Amniotic epithelial cell (primary cell): ENCODE results near the gene KRT71.

Experiments
- DNase-seq: peaks from one replicate; pipeline ENCODE4 v3.0.0-alpha.2; 2010; ENCODE audit warnings: low read depth

KRT71 gene

DNA sequence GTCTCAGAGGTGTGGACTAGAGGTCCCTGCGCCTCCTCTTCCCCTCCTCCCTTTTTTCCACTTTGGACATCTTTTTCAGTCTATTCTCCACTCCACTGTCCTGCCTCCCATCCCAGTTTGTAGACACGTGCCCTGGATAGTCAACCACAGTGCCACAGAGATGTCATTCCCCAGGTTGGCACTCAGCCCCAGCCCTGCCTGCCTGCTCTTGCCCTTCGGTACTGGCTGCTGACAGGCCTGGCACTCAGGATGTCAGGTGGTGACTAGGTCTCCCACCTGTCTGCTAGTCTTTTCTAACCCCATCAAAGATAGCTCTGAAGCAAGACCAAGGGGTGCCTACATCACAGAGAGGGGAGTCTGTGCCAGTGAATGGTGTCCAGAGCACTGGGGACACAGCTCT, 15.8 kb downstream of the KRT71 start:
- no peak for DNase-seq

DNA sequence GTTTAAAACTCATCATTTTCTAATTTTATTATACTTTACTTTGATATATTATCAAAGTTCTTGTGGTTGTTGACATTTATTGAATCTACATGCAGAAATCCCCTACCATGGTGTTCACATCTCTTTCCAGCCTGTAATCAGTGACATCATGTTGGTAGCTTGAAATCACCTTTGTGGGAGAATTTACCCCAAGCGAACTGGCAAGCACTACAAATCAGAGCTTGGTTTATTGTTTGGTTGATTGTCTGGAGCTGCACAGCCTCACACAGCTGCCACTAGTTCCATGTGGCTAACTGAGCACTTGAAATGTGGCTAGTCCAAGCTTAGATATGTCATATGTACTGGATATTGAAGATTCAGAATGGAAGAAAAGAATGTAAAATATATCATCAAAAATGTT, 17.4 kb downstream of the KRT71 start:
- DNase-seq = no peak

DNA sequence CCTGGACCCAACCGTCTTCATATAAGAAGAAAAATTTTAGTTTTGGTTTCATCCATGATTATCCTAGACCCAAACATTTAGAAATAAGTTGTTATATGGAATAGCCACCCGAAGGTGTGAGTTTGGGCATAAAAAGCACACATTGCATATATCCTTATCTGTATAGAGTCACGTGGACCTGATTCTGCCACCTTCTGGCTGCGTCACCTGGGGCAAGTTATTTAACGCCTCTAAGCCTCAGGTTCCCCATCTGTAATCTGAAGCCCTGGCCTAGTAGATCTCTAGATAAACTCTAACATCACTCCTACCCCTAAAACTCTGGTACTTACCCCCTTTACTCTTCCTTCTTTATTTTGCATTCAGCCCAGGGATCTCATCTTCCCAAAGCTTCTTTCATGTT, 18.5 kb downstream of the KRT71 start:
- no peak for DNase-seq

GRCh38 chr12:52533686-52534470, 19.1 kb downstream of the KRT71 start:
- DNase-seq = no peak

DNA sequence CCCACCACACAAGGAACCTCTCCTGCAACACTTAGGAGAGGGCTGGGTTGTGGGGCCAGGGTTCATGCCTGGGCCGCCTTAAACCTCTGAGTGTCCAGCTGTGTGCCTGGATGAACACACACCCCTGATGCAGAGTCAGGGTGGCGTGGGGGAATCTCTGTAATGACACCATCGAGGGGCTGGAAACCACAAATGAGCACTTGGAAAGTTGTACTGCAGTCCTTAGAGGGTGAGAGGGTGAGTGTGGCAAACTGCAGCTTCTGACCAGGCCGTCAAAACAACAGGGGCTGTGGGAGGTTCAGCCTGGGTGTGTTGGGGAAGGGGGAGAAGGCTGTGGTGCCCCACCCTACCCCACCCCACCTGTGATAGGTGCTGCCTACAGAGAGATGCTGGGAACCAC, 20.3 kb downstream of the KRT71 start:
- DNase-seq = no peak

DNA sequence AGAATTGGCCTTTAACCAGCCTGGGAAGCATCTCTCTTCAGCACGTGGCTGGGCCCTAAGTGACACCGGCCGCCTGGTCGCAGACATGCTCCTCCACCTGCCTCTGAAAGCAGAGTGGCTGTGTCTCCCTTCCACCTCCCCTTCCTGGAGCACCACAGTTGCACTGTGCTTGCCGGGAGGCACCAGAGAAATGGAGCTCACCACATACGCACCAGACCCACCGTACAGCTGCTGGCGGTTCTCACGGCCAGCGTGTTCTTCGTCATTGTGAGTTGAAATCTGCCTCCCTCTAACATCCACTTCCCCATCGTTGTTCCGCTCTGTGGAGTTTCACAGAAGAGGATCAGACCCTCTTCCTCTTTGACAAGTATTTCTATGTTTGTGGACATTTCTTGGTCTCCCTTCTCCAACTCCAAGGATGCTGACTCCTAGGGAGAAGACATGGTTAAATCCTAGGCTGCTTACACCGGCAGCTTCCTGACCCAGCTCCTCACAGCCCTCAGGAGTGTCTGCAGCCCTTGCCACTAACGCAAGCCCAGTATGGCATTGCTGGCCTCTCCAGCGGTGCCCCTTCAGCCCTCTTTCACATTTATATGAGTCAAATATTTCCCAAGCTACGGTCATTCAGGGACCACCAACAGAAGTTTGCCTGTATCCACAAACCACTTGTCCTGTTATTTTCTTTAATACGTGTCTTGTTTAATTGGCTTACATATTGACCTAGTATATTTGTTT, 21.2 kb downstream of the KRT71 start:
- no peak for DNase-seq

- DNase-seq = no peak
These were observed 22.0 kb downstream of the KRT71 start for GRCh38 chr12:52530905-52531304.

GRCh38 chr12:52530366-52530765, 22.6 kb downstream of the KRT71 start:
- no peak for DNase-seq

DNA sequence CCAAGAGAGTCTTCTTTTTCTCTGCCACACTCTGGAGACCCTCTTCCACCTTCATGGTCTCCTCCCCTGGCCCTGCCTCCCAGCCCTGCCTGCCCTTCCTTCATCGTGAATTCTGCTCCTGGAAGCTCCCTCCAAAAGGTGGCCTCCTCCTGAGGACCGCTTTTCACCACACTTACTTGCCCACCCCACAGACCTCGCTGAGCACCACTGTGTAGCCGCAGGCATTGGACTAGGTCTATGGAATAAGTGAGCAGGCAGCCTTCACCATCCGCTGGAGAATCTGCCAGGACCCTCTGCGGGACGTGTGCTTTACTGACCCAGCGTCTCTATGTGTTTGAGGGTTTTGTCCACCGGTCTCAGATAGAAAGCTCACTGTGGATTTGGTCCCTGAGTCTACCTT, 23.1 kb downstream of the KRT71 start:
- DNase-seq = no peak

GRCh38 chr12:52529417-52529816, 23.5 kb downstream of the KRT71 start:
- DNase-seq = no peak

- DNase-seq = no peak
These were observed 24.3 kb downstream of the KRT71 start for GRCh38 chr12:52528641-52529143.

DNA sequence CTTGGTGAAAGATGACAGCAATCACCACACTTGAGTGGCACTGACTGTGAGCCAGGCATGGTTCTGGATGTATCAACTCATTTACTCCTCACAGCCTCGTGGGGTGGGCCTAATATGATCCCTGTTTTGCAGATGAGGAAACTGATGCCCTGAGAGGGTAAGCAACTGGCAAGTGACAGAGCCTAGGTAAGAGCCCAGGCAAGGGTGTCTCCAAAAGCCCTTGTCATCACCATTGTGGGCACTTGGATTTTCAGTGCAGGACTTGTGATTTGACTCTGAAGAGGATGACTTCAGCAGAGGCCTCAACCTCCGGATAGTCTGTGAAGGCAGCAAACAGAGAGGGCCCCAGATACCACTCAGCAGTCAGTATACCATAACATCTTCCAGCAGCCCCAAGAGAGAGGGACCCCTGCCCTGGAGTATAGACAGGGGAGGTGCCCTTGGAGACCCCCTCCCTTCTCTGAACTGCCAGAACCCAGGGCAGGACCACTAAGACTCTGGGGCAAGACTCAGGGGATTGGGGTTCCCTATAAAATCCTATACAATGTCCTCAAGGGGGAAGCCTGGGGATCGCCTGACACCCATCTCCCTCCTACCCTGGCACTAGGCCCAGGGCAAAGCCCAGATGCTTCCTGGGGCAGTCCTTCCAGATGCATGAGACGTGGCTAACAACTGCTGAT, 25.7 kb downstream of the KRT71 start:
- DNase-seq = no peak

DNA sequence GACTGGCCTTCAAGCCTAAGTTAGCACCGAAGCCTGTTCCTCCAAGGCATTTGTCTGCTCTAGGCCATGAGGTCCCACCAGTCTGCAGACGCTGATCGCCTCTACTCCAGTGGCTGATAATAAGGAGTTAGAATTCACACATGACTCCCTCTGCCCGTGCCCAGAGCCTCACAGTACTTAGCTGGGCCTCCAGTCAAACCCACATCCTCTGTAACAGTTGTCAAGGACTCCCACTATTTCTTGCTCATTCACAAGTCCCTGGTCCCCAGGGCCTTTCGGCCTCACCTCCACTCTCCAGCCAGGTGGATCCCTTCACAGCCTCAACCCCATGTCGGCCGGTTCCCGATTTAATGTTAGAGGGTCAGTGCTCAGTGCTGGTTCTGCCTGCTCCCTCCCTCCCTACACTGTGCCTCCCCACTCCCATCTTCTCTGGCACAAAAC, 26.4 kb downstream of the KRT71 start:
- no peak for DNase-seq

- DNase-seq = no peak
These were observed 27.1 kb downstream of the KRT71 start for GRCh38 chr12:52525661-52526499.

GRCh38 chr12:52524898-52525591, 27.9 kb downstream of the KRT71 start:
- DNase-seq = peak; percentile 51

DNA sequence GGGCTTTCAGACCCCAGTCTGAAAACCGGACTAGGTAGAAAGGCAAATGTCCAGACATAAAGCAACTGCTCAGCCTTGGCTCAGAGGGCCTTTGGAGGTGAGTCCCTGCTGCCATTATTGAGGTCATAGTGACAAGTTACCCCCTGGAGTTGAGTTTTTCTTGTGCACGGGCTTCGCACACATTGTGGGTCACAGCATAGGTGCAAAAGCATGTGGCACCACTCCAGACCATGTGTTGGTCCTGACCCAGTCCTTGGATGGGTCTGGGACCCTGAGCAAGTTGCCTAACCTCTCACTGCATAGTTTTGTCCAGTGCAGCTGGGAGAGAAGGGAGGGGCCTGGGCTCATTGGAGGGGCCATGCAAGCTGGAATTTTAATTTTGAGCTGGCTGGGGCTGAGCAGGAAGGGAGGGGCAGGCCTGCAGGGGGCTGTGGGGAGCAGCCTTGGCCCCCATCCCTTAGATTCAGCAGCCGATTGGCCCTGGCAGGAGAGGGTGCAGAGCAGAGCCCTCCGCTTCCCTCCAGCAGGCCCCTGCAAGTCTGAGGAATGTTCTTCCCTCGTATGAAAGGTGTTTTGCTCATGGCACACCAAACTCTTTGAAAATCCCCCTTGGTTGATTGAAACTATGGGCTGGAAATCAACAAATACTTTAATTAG, 28.6 kb downstream of the KRT71 start:
- DNase-seq = no peak

GRCh38 chr12:52523824-52524223, 29.1 kb downstream of the KRT71 start:
- DNase-seq = no peak

- peak; percentile 44 for DNase-seq
These were observed 30.5 kb downstream of the KRT71 start for GRCh38 chr12:52522346-52523011.

GRCh38 chr12:52521568-52522266, 31.2 kb downstream of the KRT71 start:
- DNase-seq = peak; percentile 84
